Measurements from ENCODE around the gene PCDHGB5. TPM values are rescaled to one million over a fixed set of nuclear protein-coding genes. Genes with fewer than 3 reads are reported as not detected.
"Not testable (repeated sequence)": the region's sequence is repeated elsewhere in the genome, so short reads cannot be mapped to it uniquely, and the experiment has no call there.

PCDHGB5 gene
- total RNA-seq = 7.2 TPM
- long read RNA-seq, full-length matches to known transcripts = 1 of 1 reads
- long read RNA-seq, partial matches to known transcripts = 0 of 1 reads
- long read RNA-seq, other reads (novel, unspliced or antisense) = 0 of 1 reads

GRCh38 chr5:141397756-141398551 is at the start of gene PCDHGB5:
PCDHGB5 (plus strand) TSS chr5:141397947; CDS start chr5:141398128, 181 bp downstream.
- DNase-seq; intact Hi-C loops (cut with DNase I): not testable (repeated sequence)
- peak; percentile 93 for ATAC-seq (ENCODE audit: poor library complexity)

DNA sequence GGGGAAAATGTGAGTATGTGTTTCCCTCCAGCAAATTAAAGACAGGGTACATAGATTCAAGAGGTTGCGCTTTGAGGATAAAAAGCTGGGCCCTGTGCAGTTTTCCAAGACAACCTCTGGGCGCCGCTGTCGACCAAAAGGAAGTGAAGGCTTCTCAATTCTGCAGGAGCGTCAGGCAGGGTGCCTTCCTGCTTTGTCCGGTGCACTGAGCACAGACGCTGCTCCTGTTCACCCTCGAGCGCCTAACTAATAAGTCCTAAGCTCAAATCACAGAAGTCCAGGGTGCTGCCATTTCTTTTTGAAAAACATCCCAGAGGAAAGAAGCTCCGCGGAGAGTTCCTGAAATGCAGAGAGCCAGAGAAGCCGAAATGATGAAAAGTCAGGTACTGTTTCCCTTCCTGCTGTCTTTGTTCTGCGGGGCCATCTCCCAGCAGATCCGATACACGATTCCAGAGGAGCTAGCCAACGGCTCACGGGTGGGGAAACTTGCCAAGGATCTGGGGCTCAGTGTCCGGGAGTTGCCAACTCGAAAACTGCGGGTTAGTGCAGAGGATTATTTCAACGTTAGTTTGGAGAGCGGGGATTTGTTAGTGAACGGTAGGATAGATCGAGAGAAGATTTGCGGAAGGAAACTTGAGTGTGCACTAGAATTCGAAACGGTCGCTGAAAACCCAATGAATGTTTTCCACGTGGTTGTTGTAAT is 47.7 kb upstream of the PCDHGB5 start, which contains the start of gene PCDHGB1:
Gene PCDHGB1 (plus strand): TSS at position 183 of the 703 bp plus-strand sequence. CDS start 162 bp downstream, at position 345.
- intact Hi-C loops (cut with DNase I) = loop anchor here (5.0 kb wide), 1 partner anchor 62 kb away; the partner anchor contains the start of gene PCDHGA10
- ATAC-seq (ENCODE audit: poor library complexity) (peak; percentile 82), DNase-seq (peak; percentile 55)

DNA sequence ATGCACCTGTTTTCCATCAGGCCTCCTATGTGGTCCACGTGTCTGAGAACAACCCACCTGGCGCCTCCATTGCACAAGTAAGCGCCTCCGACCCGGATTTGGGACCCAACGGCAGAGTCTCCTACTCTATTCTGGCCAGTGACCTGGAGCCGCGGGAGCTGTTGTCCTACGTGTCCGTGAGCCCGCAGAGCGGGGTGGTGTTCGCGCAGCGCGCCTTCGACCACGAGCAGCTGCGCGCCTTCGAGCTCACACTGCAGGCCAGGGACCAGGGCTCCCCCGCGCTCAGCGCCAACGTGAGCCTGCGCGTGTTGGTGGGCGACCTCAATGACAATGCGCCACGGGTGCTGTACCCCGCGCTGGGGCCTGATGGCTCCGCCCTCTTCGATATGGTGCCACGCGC is 46.2 kb upstream of the PCDHGB5 start:
- DNase-seq (no peak), ATAC-seq (ENCODE audit: poor library complexity) (no peak)
- intact Hi-C loops (cut with DNase I) = no loop called here

- ATAC-seq (ENCODE audit: poor library complexity) (no peak), DNase-seq (no peak)
- intact Hi-C loops (cut with DNase I) = no loop called here
Measured at GRCh38 chr5:141354900-141355469, 42.8 kb upstream of the PCDHGB5 start, which contains the start of gene PCDHGA4. PCDHGA4 (plus strand) TSS chr5:141355021; CDS start chr5:141355108, 87 bp downstream.

DNA sequence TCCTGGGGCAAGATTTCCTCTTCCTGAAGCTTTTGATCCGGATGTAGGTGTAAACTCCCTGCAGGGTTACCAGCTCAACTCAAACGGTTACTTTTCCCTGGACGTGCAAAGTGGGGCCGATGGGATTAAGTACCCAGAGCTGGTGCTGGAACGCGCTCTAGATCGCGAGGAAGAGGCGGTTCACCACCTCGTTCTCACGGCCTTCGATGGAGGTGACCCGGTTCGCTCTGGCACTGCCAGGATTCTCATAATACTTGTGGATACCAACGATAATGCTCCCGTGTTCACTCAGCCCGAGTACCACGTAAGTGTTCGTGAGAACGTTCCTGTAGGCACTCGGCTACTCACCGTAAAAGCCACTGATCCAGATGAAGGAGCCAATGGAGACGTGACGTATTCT is 42.1 kb upstream of the PCDHGB5 start:
- intact Hi-C loops (cut with DNase I) = no loop called here
- DNase-seq (no peak), ATAC-seq (ENCODE audit: poor library complexity) (no peak)

DNA sequence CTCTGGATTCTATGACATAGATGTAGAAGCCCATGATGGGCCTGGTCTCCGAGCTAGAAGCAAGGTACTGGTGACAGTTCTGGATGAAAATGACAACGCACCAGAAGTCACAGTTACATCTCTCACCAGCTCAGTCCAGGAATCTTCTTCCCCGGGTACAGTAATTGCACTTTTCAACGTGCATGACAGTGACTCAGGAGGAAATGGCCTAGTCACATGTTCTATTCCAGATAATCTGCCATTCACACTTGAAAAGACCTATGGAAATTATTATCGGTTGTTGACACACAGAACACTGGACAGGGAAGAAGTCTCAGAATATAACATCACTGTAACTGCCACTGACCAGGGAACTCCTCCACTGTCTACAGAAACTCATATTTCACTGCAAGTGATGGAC is 41.6 kb upstream of the PCDHGB5 start:
- DNase-seq (no peak), ATAC-seq (ENCODE audit: poor library complexity) (no peak)
- intact Hi-C loops (cut with DNase I) = no loop called here

DNA sequence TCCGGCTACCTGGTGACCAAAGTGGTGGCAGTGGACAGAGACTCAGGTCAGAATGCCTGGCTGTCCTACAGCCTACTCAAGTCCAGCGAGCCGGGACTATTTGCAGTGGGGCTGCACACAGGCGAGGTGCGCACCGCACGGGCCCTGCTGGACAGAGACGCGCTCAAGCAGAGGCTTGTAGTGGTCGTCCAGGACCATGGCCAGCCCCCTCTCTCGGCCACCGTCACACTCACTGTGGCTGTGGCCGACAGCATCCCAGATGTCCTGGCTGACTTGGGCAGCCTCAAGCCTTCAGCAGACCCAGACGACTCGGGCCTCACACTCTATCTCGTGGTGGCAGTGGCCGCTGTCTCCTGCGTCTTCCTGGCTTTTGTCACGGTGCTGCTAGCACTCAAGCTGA is 40.8 kb upstream of the PCDHGB5 start:
- DNase-seq (no peak), ATAC-seq (ENCODE audit: poor library complexity) (peak; percentile 7)
- intact Hi-C loops (cut with DNase I) = no loop called here

- intact Hi-C loops (cut with DNase I) = no loop called here
- DNase-seq (no peak), ATAC-seq (ENCODE audit: poor library complexity) (peak; percentile 57)
Measured at GRCh38 chr5:141359790-141360426, 37.8 kb upstream of the PCDHGB5 start, which contains the start of gene PCDHGB2. PCDHGB2 (plus strand) TSS chr5:141359994; CDS start chr5:141360136, 142 bp downstream.

GRCh38 chr5:141360685-141361084 is 37.1 kb upstream of the PCDHGB5 start:
- intact Hi-C loops (cut with DNase I) = no loop called here
- DNase-seq (no peak), ATAC-seq (ENCODE audit: poor library complexity) (peak; percentile 21)

DNA sequence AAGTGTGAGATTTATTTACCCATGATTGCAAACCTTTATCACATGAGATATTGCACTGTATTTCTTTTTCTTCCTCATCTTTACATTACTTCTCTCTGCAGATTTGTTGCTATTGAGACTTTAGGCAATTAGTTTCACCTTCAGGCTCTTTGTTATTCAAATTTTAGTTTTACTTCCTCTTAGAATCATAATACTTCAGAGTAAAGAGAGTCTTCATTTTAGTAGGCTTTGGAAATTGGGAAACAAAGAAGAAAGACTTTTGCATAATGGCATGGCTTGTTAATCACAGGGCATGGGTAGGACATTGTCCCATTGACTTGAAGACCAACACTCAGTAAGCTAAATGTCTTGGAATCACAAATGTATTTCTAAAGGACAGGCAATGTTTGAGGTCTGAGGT is 35.0 kb upstream of the PCDHGB5 start:
- ATAC-seq (ENCODE audit: poor library complexity) (no peak), DNase-seq (no peak)
- intact Hi-C loops (cut with DNase I) = no loop called here

DNA sequence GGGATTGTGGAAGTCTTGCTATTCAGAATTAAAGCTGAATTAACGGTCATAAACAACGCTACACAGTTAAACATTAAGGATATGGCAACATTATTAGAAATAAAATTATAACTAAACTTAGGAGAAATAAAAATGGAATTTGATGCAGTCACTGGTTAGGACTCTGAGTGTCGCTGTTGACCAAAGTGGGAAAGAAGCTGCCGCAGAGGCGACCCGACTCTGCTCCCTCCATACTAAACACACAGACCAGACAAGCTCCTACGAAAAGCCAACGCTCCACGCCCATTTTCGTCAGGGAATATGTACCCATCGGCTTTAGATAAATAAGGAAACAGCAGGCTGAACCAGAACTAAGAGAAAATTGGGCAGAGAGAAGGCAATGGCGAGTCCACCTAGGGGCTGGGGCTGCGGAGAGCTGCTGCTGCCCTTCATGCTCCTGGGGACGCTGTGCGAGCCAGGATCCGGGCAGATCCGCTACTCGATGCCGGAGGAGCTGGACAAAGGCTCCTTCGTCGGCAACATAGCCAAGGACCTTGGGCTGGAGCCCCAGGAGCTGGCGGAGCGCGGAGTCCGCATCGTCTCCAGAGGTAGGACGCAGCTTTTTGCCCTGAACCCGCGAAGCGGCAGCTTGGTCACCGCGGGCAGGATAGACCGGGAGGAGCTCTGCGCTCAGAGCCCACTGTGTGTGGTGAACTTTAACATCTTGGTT is 33.6 kb upstream of the PCDHGB5 start, which contains the start of gene PCDHGA5:
Gene PCDHGA5 (plus strand): TSS at position 211 of the 709 bp plus-strand sequence. CDS start 169 bp downstream, at position 380.
- peak; percentile 64 for ATAC-seq (ENCODE audit: poor library complexity)
- intact Hi-C loops (cut with DNase I) = no loop called here
- no peak for DNase-seq

DNA sequence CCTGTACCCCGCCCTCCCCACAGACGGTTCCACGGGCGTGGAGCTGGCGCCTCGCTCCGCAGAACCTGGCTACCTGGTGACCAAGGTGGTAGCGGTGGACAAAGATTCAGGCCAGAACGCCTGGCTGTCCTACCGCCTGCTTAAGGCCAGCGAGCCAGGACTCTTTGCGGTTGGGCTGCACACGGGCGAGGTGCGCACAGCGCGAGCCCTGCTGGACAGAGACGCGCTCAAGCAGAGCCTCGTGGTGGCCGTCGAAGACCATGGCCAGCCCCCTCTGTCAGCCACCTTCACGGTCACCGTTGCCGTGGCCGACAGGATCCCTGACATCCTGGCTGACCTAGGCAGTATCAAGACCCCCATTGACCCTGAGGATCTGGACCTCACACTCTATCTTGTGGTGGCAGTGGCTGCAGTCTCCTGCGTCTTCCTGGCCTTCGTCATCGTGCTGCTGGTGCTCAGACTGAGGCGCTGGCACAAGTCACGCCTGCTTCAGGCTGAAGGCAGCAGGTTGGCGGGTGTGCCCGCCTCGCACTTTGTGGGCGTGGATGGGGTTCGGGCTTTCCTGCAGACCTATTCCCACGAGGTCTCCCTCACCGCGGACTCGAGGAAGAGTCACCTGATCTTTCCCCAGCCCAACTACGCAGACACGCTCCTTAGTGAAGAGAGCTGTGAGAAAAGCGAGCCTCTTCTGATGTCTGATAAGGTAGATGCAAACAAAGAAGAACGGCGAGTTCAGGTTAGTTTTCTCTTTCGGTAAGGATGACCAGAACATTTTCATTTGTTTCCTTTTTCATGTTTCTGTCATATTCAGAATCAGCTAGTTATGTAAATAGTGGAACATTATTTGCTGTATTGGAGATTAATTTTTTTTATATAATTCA is 31.5 kb upstream of the PCDHGB5 start:
- DNase-seq (no peak), ATAC-seq (ENCODE audit: poor library complexity) (no peak)
- intact Hi-C loops (cut with DNase I) = no loop called here

DNA sequence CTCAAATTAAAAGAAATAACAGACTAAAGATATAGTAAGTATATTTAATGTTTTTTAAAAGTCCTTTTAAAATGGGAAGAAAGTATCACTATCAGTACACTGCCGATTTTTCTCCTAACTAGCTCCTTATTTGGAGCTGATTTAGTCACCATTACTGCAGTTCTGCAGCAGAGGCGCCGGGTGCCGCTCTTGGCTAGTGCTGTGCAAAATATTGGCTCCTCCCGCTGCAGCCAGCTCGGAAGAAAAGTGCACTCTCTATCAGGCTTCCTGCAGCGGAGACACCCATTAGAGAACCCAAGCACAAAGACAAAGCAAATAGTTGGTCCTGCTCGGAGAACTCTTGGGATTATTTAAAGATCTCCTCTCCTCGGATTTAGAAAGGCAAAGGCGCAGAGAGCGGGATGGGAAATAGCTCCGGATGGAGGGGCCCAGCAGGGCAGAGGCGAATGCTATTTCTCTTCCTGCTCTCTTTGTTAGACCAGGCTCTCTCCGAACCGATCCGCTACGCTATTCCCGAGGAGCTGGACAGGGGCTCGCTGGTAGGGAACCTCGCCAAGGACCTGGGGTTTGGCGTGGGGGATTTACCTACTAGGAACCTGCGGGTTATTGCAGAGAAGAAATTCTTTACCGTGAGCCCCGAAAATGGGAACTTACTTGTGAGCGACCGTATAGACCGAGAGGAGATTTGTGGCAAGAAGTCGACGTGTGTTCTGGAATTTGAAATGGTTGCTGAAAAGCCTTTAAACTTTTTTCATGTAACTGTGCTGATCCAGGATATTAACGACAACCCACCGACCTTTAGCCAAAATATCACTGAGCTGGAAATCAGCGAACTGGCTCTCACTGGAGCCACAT is 27.5 kb upstream of the PCDHGB5 start, which contains the start of gene PCDHGB3:
Gene PCDHGB3 (plus strand): TSS at position 249 of the 855 bp plus-strand sequence. CDS start 153 bp downstream, at position 402.
- DNase-seq (peak; percentile 75), ATAC-seq (ENCODE audit: poor library complexity) (peak; percentile 89)
- intact Hi-C loops (cut with DNase I) = no loop called here

- DNase-seq (no peak), ATAC-seq (ENCODE audit: poor library complexity) (peak; percentile 55)
- intact Hi-C loops (cut with DNase I) = no loop called here
Measured at GRCh38 chr5:141371572-141372475, 25.9 kb upstream of the PCDHGB5 start.
